Lower lobe of right lung (tissue), 2 donors: Measurements from ENCODE around the gene CEL. TPM values are rescaled to one million over a fixed set of nuclear protein-coding genes. Genes with fewer than 3 reads are reported as not detected.

Experiments
- ATAC-seq, 2 donors: fragments of 200-7000 bp; cut with Tn5 transposase; one replicate each; pipeline ENCODE4 v1.9.1; 2020 to 2022; ENCODE audit warnings: mild to moderate bottlenecking in 2 of 2, moderate library complexity in 2 of 2
- DNase-seq: peaks from one replicate; pipeline ENCODE4 v3.0.0-alpha.2; 2020
- H3K27ac ChIP-seq: fragments of 200-600 bp; one replicate; pipeline ENCODE4 v1.8.0; 2022
- H3K27me3 ChIP-seq: fragments of 200-600 bp; one replicate; pipeline ENCODE4 v1.8.0; 2022; ENCODE audit warnings: low read depth
- H3K36me3 ChIP-seq: fragments of 200-600 bp; one replicate; pipeline ENCODE4 v1.8.0; 2022; ENCODE audit warnings: mild to moderate bottlenecking
- H3K4me1 ChIP-seq: fragments of 200-600 bp; one replicate; pipeline ENCODE4 v1.8.0; 2022
- H3K4me3 ChIP-seq: fragments of 200-600 bp; one replicate; pipeline ENCODE4 v1.8.0; 2022; ENCODE audit warnings: mild to moderate bottlenecking
- H3K9me3 ChIP-seq: fragments of 200-600 bp; one replicate; pipeline ENCODE4 v1.8.0; 2022
- CTCF ChIP-seq: fragments of 200-600 bp; IDR thresholded peaks from one replicate; pipeline ENCODE4 v1.8.0; 2022; ENCODE audit warnings: antibody characterized with exemption, mild to moderate bottlenecking
- intact Hi-C: fragments of 100-400 bp; cut with DNase I; formaldehyde crosslinking; loops from one replicate; pipeline ENCODE4 v1.11.0; 2022
- total RNA-seq: library from RNA; stranded (reverse); fragmentation: NEBNext Ultra II Directional; extraction: Animal tissue kit (Norgen Biotek cat#: 25700); gene quantifications from one replicate; pipeline ENCODE4 v1.2.1, GENCODE V29; 2021
- donor health status: DM: no; HTN: yes; CAD: no; lungs with severe emphysema.

Gene CEL
- total RNA-seq, 1 donor from 2014 or later = 1.4 TPM

DNA sequence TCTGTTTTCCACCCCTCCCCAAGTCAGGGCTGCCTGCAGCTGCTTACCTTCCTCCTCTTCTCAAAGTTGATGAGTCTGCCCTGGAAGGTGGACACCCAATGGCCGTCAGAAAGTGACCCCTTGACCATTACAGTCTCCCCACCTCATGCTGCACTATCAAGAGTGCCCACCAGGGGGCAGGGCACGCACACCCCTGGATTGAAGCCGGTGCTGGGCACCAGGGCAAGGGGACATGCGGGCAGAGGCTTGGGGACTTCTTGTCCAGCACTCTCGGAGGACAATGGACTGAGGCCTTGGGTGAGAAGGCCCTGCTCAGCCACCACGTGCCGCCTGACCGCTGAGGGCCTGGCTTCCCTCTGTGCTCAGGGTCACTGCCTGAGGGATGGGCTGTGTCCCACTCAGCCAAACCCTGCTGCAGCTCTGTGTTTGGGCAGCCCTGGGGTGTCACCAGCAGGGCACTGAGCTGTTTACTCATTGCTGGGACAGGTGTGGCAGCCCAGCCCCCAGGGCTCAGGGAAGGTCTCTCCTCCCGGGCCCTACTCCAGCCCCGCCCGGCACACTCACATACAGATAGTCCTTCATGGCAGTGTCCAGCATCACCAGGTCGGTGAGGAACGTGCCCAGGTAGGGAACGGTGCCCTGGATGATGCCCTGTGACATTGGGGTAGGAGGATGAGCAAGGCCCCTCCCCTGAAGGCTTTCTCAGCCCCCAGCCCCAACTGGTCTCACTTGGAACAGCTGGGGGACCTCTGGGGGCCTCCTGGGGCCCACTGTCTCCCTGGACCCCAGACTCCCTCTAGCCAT lies 41.6 kb downstream of the CEL start:
- Histone ChIP-seq H3K9me3 (no peaks in the 10 kb centered on the region), H3K4me1 (no peaks in the 10 kb centered on the region), H3K27me3 (no peaks in the 10 kb centered on the region), H3K27ac (no peak overlapping the region), H3K4me3 (no peak overlapping the region), H3K36me3 (peaks cover 98% of the 10 kb centered on the region)
- TF ChIP-seq CTCF = peak; percentile 98
- ATAC-seq = peak; percentile 82 to 88
- intact Hi-C loops = loop anchor here (5.0 kb wide), 1 partner anchor 44 kb away; no protein-coding TSS in a partner anchor
- peak; percentile 81 for DNase-seq

DNA sequence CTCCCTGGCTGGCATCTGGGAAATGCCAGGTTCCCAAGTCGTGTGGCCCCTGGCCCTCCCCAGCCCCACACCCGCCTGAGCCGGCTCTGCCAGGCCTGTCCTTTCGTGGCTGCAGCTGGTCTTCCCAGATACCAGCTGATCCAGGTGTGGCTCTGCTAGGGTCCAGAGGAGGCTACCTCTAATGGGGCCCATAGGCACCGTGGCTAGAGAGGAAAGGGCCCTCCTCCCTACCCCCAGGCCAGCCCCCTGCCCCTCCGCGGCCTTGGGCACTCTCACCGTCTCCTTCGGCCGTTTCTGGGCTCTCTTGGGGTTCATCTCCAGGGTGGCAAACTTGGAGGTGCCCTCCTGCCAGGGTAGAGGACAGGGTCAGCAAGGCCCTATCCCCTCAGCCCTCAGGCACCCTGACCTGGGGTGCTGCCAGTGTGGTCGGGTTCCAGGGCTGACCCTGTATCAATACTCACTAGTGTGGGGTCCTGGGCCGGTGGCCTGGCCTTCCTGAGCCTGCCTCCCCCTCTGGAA lies 42.3 kb downstream of the CEL start:
- intact Hi-C loops = loop anchor here (5.0 kb wide), 1 partner anchor 43 kb away; no protein-coding TSS in a partner anchor
- Histone ChIP-seq H3K27ac (no peak overlapping the region), H3K4me3 (no peak overlapping the region), H3K27me3 (no peaks in the 10 kb centered on the region), H3K36me3 (peaks cover 98% of the 10 kb centered on the region), H3K4me1 (no peaks in the 10 kb centered on the region), H3K9me3 (no peaks in the 10 kb centered on the region)
- ATAC-seq (no peak), DNase-seq (peak; percentile 33)
- no peak for TF ChIP-seq CTCF

DNA sequence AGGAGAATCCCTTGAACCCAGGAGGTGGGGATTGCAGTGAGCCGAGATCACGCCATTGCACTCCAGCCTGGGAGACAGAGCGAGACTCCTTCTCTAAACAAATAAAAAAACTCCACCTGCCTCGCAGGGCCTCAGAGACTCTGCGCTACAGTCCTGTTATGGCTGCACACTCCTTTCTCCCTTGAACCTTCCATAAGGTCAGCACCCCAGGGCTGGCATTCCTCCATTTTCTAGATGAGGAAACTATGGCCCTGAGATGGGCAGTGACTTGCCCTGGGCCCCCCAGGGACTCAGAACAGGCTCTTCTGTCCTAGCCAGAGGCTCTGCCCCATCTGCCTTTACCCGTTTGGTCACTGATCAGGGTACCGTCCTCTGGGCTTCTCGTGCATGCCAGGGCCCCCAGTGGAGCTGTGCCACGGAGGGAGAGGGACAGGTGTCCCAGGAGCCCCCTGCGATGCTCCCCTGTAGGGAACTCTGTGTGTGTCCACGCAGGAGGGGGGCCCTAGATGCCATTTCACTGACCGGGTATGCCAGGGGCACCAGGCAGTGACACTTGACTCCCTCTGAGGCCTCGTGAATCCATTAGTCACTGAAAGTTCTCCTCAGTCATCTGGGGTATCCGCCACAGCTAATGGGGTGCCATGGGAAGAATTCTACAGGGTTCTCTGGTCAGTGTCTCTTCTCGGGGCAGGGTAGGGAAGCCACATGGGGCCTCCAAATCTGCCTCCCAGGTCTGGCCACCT lies 43.1 kb downstream of the CEL start:
- H3K4me1 ChIP-seq = no peaks in the 10 kb centered on the region
- H3K9me3 ChIP-seq = no peaks in the 10 kb centered on the region
- H3K27ac ChIP-seq = no peak overlapping the region
- no peak for ATAC-seq
- H3K4me3 ChIP-seq = no peak overlapping the region
- DNase-seq = peak; percentile 41
- peaks cover 98% of the 10 kb centered on the region for H3K36me3 ChIP-seq
- H3K27me3 ChIP-seq = no peaks in the 10 kb centered on the region
- intact Hi-C loops = loop anchor here (5.0 kb wide), 1 partner anchor 42 kb away; no protein-coding TSS in a partner anchor
- no peak for TF ChIP-seq CTCF

DNA sequence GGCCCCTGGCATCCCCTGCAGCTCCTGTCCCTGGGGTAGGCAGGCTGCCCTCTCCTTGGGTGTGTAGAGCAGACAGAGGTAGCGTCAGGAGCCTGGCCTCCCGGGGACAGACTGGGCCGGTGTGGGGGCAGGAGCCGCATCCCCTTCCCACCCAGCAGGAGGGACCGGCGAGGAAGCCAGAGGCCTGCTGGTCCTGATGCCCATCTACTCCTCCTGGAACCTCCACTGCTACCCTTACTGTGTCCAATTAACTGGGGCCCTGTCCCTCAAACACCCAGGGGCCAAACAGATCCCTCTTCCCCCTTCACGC lies 43.6 kb downstream of the CEL start:
- Histone ChIP-seq H3K27me3 (no peaks in the 10 kb centered on the region), H3K27ac (no peak overlapping the region), H3K4me3 (no peak overlapping the region), H3K9me3 (no peaks in the 10 kb centered on the region), H3K4me1 (no peaks in the 10 kb centered on the region), H3K36me3 (peaks cover 98% of the 10 kb centered on the region)
- DNase-seq (peak; percentile 30), ATAC-seq (no peak)
- intact Hi-C loops = no loop called here
- TF ChIP-seq CTCF = no peak

GRCh38 chr9:133106511-133107244 lies 44.9 kb downstream of the CEL start:
- DNase-seq (peak; percentile 24), ATAC-seq (no peak)
- Histone ChIP-seq H3K36me3 (peaks cover 98% of the 10 kb centered on the region), H3K4me1 (no peaks in the 10 kb centered on the region), H3K27me3 (no peaks in the 10 kb centered on the region), H3K4me3 (no peak overlapping the region), H3K27ac (no peak overlapping the region), H3K9me3 (no peaks in the 10 kb centered on the region)
- TF ChIP-seq CTCF = no peak
- intact Hi-C loops = no loop called here
